Glutamatergic neuron (in vitro differentiated cells): Measurements from ENCODE around the gene COX4I2. TPM values are rescaled to one million over a fixed set of nuclear protein-coding genes. Genes with fewer than 3 reads are reported as not detected.
A peak's percentile ranks its signal among the peaks of the same experiment; 100 is the strongest.

Experiments used
- DNase-seq: peaks from one replicate; pipeline ENCODE4 v3.0.0; 2022
- H3K27ac Mint-ChIP-seq: one replicate; pipeline ENCODE4 v1.8.0; 2020; ENCODE audit warnings: mild to moderate bottlenecking, mixed read lengths, inconsistent platforms; ENCODE audit not compliant: unreplicated experiment
- H3K27me3 Mint-ChIP-seq: one replicate; pipeline ENCODE4 v1.8.0; 2020; ENCODE audit warnings: mild to moderate bottlenecking, moderate library complexity, mixed read lengths, inconsistent platforms; ENCODE audit not compliant: unreplicated experiment
- H3K36me3 Mint-ChIP-seq: one replicate; pipeline ENCODE4 v1.8.0; 2020; ENCODE audit warnings: mild to moderate bottlenecking, mixed read lengths, inconsistent platforms; ENCODE audit not compliant: unreplicated experiment
- H3K4me1 Mint-ChIP-seq: one replicate; pipeline ENCODE4 v1.8.0; 2020; ENCODE audit warnings: mild to moderate bottlenecking, low read depth, mixed read lengths, inconsistent platforms; ENCODE audit not compliant: unreplicated experiment
- H3K4me3 Mint-ChIP-seq: one replicate; pipeline ENCODE4 v1.8.0; 2020; ENCODE audit warnings: mild to moderate bottlenecking, mixed read lengths, inconsistent platforms; ENCODE audit not compliant: unreplicated experiment
- H3K9me3 Mint-ChIP-seq: one replicate; pipeline ENCODE4 v1.8.0; 2020; ENCODE audit warnings: mild to moderate bottlenecking, moderate library complexity, mixed read lengths, inconsistent platforms; ENCODE audit not compliant: unreplicated experiment
- total RNA-seq: library from RNA; stranded (reverse); fragmentation: NEBNext Ultra II Directional; extraction: Animal tissue kit (Norgen Biotek cat#: 25700); gene quantifications from one replicate; pipeline ENCODE4 v1.2.1, GENCODE V29; 2021; ENCODE audit not compliant: unreplicated experiment
- TF ChIP-seq, protein P1 (sequence below): fragments of 200-600 bp; sonication (generic); IDR thresholded peaks from one replicate; pipeline ENCODE4 v1.5.0; 2021; ENCODE audit not compliant: partially characterized antibody, unreplicated experiment

The COX4I2 gene
- total RNA-seq, 1 donor from 2014 or later, result not detected

DNA sequence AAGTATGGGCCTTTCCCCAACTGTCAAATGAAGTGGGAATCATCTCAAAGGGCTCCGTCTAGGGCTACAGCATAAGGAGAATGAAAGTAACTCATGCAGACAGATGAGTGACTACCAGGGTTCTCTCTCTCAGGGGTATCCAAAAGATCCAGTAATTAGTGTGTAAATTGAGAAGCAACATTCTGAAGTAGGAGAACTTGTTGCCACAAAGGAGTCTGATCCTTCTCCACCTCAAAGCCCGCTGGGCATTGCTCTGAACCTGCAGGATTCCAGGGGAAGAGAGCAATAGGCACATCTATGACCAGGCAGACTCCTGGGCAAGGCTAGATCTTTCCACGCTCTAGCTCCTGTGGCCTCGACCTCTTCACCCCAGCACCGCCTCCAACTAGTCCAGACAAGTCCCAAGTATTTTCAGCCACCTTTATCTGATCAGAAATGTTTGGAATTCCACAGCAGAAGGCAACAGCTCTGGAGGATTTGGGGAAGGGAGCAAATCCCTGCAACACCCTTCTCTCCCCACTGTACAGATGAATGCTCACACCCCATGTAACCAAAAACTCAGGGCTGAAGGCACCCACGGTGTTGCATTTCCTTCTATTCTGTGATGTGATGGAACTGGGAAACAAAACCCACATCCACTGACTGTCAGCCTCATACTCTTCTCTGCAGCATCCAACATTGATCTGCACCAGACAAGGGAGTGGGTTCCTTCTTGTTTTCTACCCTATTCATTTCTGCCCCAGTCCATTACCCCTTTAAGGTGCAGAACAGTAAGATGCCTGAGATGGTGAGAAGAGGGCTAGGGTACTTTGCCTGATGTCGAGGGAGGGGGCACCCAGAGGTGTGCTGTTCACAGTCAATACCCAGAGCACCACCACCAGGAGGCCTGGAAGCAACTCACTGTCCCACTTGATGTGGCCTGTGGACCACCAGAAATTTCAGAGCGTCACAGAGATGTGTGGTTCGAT is 41.0 kb downstream of the COX4I2 start:
- no peak overlapping the region for H3K4me3 Mint-ChIP-seq

DNA sequence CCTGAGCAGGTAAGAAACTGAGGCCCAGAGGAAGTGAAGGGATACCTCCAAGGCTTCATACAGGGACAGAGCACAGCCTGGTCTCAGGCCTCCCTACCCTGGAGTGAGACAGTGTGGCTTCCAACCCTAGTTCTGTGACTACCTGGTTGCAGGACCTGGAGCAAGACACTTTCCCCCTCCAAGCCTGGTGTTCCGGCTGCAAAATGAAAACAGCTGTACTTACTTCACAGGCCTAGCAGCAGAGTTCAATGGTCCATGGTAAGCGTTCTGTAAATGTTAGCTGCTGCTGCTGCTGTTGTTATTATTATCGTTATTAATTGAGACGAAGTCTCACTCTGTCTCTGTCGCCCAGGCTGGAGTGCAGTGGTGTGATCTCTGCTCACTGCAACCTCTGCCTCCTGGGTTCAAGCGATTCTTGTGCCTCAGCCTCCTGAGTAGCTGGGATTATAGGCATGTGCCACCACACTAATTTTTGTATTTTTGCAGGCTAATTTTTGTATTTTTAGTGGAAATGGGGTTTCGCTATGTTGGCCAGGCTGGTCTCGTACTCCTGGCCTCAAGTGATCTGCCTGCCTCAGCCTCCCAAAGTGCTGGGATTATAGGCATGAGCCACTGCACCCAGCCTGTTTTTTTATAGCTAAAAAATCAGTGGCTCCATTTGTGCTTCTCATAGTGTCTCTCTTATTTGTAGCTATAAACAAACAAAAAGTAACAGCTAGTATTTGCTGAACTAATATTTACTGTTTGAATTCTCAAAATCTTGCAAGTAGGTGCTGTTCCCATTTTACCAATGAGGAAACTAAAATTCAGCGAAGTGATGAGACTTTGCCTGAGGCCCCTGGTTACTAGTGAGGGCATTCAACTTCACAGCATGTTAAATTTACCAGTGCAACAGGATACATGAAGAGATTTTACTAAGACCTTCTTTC is 41.9 kb downstream of the COX4I2 start:
- Mint-ChIP-seq H3K27ac (no peak overlapping the region), H3K9me3 (peaks cover 10% of the 10 kb centered on the region), H3K4me1 (peaks cover 55% of the 10 kb centered on the region), H3K27me3 (peaks cover 4% of the 10 kb centered on the region), H3K36me3 (peaks cover 8% of the 10 kb centered on the region), H3K4me3 (no peak overlapping the region)
- DNase-seq, result no peak
- TF ChIP-seq, protein P1, sequence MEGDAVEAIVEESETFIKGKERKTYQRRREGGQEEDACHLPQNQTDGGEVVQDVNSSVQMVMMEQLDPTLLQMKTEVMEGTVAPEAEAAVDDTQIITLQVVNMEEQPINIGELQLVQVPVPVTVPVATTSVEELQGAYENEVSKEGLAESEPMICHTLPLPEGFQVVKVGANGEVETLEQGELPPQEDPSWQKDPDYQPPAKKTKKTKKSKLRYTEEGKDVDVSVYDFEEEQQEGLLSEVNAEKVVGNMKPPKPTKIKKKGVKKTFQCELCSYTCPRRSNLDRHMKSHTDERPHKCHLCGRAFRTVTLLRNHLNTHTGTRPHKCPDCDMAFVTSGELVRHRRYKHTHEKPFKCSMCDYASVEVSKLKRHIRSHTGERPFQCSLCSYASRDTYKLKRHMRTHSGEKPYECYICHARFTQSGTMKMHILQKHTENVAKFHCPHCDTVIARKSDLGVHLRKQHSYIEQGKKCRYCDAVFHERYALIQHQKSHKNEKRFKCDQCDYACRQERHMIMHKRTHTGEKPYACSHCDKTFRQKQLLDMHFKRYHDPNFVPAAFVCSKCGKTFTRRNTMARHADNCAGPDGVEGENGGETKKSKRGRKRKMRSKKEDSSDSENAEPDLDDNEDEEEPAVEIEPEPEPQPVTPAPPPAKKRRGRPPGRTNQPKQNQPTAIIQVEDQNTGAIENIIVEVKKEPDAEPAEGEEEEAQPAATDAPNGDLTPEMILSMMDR, result no peak

More for the DNA sequence above, 41.0 kb downstream of the COX4I2 start:
- no peak for DNase-seq
- peaks cover 8% of the 10 kb centered on the region for H3K36me3 Mint-ChIP-seq
- TF ChIP-seq, protein P1, result no peak
- peaks cover 4% of the 10 kb centered on the region for H3K27me3 Mint-ChIP-seq
- H3K4me1 Mint-ChIP-seq, result peaks cover 49% of the 10 kb centered on the region
- peaks cover 4% of the 10 kb centered on the region for H3K9me3 Mint-ChIP-seq
- no peak overlapping the region for H3K27ac Mint-ChIP-seq

DNA sequence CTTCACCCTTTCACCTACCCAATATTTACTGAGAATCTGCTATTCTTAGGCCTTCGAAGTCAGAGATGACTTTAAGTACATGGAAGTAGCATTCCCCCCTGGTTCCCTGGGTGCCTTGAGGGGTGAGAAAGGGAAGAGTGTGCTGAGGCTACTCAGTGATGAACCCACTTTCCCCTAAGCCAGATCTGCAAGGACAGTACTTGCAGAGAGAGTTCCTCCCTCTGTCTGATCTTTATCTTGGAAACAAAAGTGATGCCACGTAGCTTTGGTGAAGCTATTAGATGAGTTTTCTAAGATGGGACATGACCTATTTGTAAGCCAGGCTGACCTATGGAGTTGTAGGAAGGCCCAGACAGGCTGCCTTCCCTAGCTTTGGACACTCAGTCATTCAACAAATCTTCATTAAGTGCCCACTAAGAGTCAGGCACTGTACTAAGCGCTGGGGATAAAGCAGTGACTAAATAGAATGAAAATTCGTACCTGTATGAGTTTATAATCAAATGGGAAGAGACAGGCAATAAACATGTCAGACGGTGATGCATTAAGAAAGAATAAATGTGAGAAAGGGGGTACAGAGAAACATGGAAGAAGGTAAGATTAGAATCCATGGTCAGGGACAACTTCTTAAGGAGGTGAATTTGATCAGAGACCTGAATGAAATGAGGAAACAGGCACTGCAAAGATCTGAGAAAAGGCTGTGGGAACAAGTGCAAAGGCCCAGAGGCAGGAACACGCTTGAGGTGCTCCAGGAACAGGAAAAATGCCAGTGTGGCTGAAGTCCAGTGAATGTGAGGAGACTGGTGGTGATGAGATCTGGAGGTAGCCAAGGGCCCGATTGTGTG is 42.8 kb downstream of the COX4I2 start:
- DNase-seq, result no peak
- peaks cover 49% of the 10 kb centered on the region for H3K4me1 Mint-ChIP-seq
- TF ChIP-seq, protein P1, result no peak
- peak overlapping the region; percentile 24 for H3K27ac Mint-ChIP-seq
- H3K4me3 Mint-ChIP-seq, result no peak overlapping the region
- H3K27me3 Mint-ChIP-seq, result peaks cover 4% of the 10 kb centered on the region
- H3K36me3 Mint-ChIP-seq, result peaks cover 8% of the 10 kb centered on the region
- peaks cover 8% of the 10 kb centered on the region for H3K9me3 Mint-ChIP-seq

DNA sequence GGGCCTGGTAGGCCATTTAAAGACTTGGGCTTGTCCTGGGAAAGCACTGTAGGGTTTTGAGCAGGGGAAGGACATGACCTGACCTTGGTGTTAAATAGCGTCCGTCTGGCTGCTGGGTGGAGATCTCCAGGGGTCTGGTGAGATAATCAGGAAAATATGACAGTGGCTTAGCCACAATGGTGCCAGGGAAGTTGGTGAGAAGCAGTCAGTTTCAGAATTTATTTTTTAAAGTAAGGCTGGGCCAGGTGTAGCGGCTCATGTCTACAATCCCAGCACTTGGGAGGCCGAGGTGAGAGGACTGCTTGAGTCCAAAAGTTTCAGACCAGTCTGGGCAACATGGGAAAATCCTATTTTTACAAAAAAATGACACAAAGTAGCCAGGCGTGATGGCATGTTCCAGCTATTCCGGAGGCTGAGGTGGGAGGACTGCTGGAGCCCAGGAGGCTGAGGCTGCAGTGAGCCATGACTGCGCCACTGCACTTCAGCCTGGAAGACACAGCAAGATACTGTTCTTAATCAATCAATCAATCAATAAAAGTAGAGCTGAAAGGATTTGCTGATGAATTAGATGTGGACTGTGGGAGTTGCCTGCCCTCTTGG is 43.5 kb downstream of the COX4I2 start:
- peaks cover 8% of the 10 kb centered on the region for H3K9me3 Mint-ChIP-seq
- TF ChIP-seq, protein P1, result no peak
- H3K4me1 Mint-ChIP-seq, result peaks cover 41% of the 10 kb centered on the region
- peak overlapping the region; percentile 10 for H3K4me3 Mint-ChIP-seq
- peaks cover 8% of the 10 kb centered on the region for H3K36me3 Mint-ChIP-seq
- peak overlapping the region; percentile 24 for H3K27ac Mint-ChIP-seq
- no peak for DNase-seq
- H3K27me3 Mint-ChIP-seq, result peaks cover 2% of the 10 kb centered on the region
